ENCODE measurements around the gene ROR1. TPM values are rescaled to one million over a fixed set of nuclear protein-coding genes. Genes with fewer than 3 reads are reported as not detected.

ROR1 gene
- total RNA-seq, 1 experiment from 2014 or later, result 56.3 TPM

- TF ChIP-seq E2F4 (CRISPR knock-in tag; IDR thresholded peaks at IDR 0.05; ENCODE audit: borderline replicate concordance, low read depth) (no peak), FOXP1 (CRISPR knock-in tag; IDR thresholded peaks at IDR 0.05; ENCODE audit: borderline replicate concordance) (no peak), NR2C2 (CRISPR knock-in tag; IDR thresholded peaks at IDR 0.05) (no peak), ATF1 (CRISPR knock-in tag; IDR thresholded peaks at IDR 0.05) (no peak), ZBTB43 (CRISPR knock-in tag; IDR thresholded peaks at IDR 0.05) (no peak), ATF2 (CRISPR knock-in tag; IDR thresholded peaks at IDR 0.05; ENCODE audit: borderline replicate concordance, low read depth) (no peak), HMGA2 (CRISPR knock-in tag; IDR thresholded peaks at IDR 0.05) (no peak), ZNF423 (CRISPR knock-in tag; IDR thresholded peaks at IDR 0.05) (no peak)
These were observed 359.2 kb downstream of the ROR1 start (continued) for GRCh38 chr1:64133036-64133435.

- H3K27me3 Mint-ChIP-seq (ENCODE audit: low read depth), result no peaks in the 10 kb centered on the region
- no peaks in the 10 kb centered on the region for H3K9me3 Mint-ChIP-seq
- ATAC-seq, result no peak
- H3K36me3 Mint-ChIP-seq, result peaks cover 19% of the 10 kb centered on the region
- H3K4me1 Mint-ChIP-seq, result peaks cover 13% of the 10 kb centered on the region
- H3K4me3 Mint-ChIP-seq, result no peak overlapping the region
- ChIA-PET CTCF (interaction anchor here (0.6 to 2.8 kb wide), 6 partner anchors 25 to 461 kb away, joined by 3 to 28 read pairs (median 6); no protein-coding TSS in a partner anchor), POLR2A (no interaction called here)
- no peak for DNase-seq (ENCODE audit: low spot score)
- no peak overlapping the region for H3K27ac Mint-ChIP-seq
- TF ChIP-seq RORB (CRISPR knock-in tag; IDR thresholded peaks at IDR 0.05), result no peak
- no peak for TF ChIP-seq NR3C1 (CRISPR knock-in tag; conservative IDR thresholded peaks at IDR 0.05; ENCODE audit: low read depth)
- TF ChIP-seq ATF2 (CRISPR knock-in tag; IDR thresholded peaks at IDR 0.05; ENCODE audit: borderline replicate concordance, low read depth), result no peak
- TF ChIP-seq GABPB1 (CRISPR knock-in tag; IDR thresholded peaks at IDR 0.05), result no peak
- TF ChIP-seq MYBL2 (CRISPR knock-in tag; IDR thresholded peaks at IDR 0.05), result no peak
- TF ChIP-seq ATF3 (CRISPR knock-in tag; conservative IDR thresholded peaks at IDR 0.05), result no peak
- TF ChIP-seq SP1 (CRISPR knock-in tag; conservative IDR thresholded peaks at IDR 0.05), result no peak
- no peak for TF ChIP-seq IRF1 (CRISPR knock-in tag; IDR thresholded peaks at IDR 0.05)
- no peak for TF ChIP-seq GRHL2 (CRISPR knock-in tag; IDR thresholded peaks at IDR 0.05; ENCODE audit: insufficient replicate concordance, severe bottlenecking)
- TF ChIP-seq ZNF317 (CRISPR knock-in tag; IDR thresholded peaks at IDR 0.05; ENCODE audit: borderline replicate concordance, low read depth), result no peak
- TF ChIP-seq FOXP4 (CRISPR knock-in tag; IDR thresholded peaks at IDR 0.05), result no peak
- TF ChIP-seq NFATC4 (CRISPR knock-in tag; IDR thresholded peaks at IDR 0.05), result no peak
- no peak for TF ChIP-seq ZNF281 (CRISPR knock-in tag; IDR thresholded peaks at IDR 0.05)
- TF ChIP-seq CREB1 (CRISPR knock-in tag; IDR thresholded peaks at IDR 0.05), result no peak
- TF ChIP-seq USF2 (CRISPR knock-in tag; IDR thresholded peaks at IDR 0.05), result no peak
- TF ChIP-seq ELF4 (CRISPR knock-in tag; IDR thresholded peaks at IDR 0.05; ENCODE audit: low read depth), result no peak
These were observed 361.8 kb downstream of the ROR1 start for GRCh38 chr1:64135462-64136223.
